ENCODE data around the gene CAND1. TPM values are rescaled to one million over a fixed set of nuclear protein-coding genes. Genes with fewer than 3 reads are reported as not detected.

CAND1 gene
- total and polyA plus RNA-seq, 9 of the 15 experiments (the other 6 are each of a cell fraction or from before 2014, with no cell fraction given) = 24.0 to 167 (median 77.5) TPM

DNA sequence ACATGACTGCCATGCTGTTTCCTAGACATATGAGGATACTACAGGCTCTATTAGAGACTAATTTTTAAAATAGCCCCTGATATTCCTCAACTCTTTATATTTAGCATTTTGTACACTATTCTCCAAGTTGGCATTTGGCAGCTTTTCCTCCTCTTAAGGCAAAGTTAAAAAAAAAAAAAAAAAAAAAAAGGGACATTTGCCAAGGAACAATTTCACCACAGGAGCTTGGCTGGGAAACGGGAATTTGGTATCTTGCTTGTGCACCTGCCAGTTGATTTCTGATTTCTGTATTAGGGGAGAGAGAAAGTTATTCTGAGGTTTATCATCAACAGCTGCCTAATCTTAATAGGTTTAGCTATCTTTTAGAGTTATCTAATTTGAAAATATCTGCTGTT is 87.2 kb downstream of the CAND1 start:
- POLR2A ChIA-PET = no interaction called here
- in situ Hi-C loops (cut with MboI) = loop anchor here (5.0 kb wide), 1 partner anchor 586 kb away; no protein-coding TSS in a partner anchor
- TF ChIP-seq ZNF23 (CRISPR knock-in tag; IDR thresholded peaks at IDR 0.05) (no peak), TRIM24 (IDR thresholded peaks at IDR 0.05) (no peak), ZNF143 (CRISPR knock-in tag; IDR thresholded peaks at IDR 0.05) (no peak), U2AF2 (optimal IDR thresholded peaks at IDR 0.05; ENCODE audit: low read depth, low read length) (no peak), FOXM1 (IDR thresholded peaks at IDR 0.05; ENCODE audit: low read depth) (no peak), FOXM1 (CRISPR knock-in tag; IDR thresholded peaks at IDR 0.05; ENCODE audit: low read depth) (no peak), TCFL5 (CRISPR knock-in tag; conservative IDR thresholded peaks at IDR 0.05) (no peak), NFE2L1 (tag; IDR thresholded peaks at IDR 0.05; ENCODE audit: borderline replicate concordance, low read depth) (no peak), RBM25 (IDR thresholded peaks at IDR 0.05; ENCODE audit: low read depth, low read length, severe bottlenecking) (no peak), CEBPZ (IDR thresholded peaks at IDR 0.05; ENCODE audit: borderline replicate concordance, low read depth, low read length) (no peak), MXI1 (IDR thresholded peaks at IDR 0.05; ENCODE audit: low read depth, low read length) (no peak)

More for the DNA sequence above, 87.2 kb downstream of the CAND1 start:
- no peaks in the 10 kb centered on the region for H3K79me2 ChIP-seq (ENCODE audit: control insufficient read depth, insufficient read depth, low read length)
- no peaks in the 10 kb centered on the region for H3K9me3 ChIP-seq (replicated peaks; ENCODE audit: control insufficient read depth, insufficient read depth, low read depth, low read length)
- WGBS (ENCODE audit: insufficient coverage, low coverage, missing lambda C conversion rate) = 0% methylated on average over 1 of the region's 1 CpG
- no peaks in the 10 kb centered on the region for H4K20me1 ChIP-seq (replicated peaks; ENCODE audit: control insufficient read depth, insufficient read depth, low read length)
- ATAC-seq (no peak), FAIRE-seq (no peak), DNase-seq (ENCODE audit: extremely low read depth in 1 of 4, low spot score in 3 of 4) (no peak)
- intact Hi-C loops (cut with micrococcal nuclease) = loop anchor here (2.0 to 5.0 kb wide), 2 partner anchors 61 to 586 kb away; no protein-coding TSS in a partner anchor
- CTCF ChIA-PET (ENCODE audit: low intra/inter-chr PET ratio) = interaction anchor here (0.6 to 2.9 kb wide), 6 partner anchors 38 to 1543 kb away, joined by 3 to 24 read pairs (median 4); no protein-coding TSS in a partner anchor
- H3K36me3 ChIP-seq (ENCODE audit: control insufficient read depth, insufficient read depth, low read length) = no peaks in the 10 kb centered on the region
- no peak overlapping the region for H2AFZ ChIP-seq (ENCODE audit: low read depth, low read length)
- H3K27me3 ChIP-seq (ENCODE audit: control insufficient read depth in 2 of 2, insufficient read depth in 2 of 2, low read length in 2 of 2) = peaks cover 0 to 2% of the 10 kb centered on the region in 2 experiments; a peak in 2 of 5 replicates
- no peaks in the 10 kb centered on the region for H3K4me1 ChIP-seq (replicated peaks in 1 of 2; ENCODE audit: control insufficient read depth in 2 of 2, insufficient read depth in 2 of 2, low read length in 2 of 2)
- no peak overlapping the region for H3K27ac ChIP-seq (ENCODE audit: extremely low read depth, low read depth, low read length)
- H3K9me1 ChIP-seq (ENCODE audit: control insufficient read depth, insufficient read depth, low read length) = no peaks in the 10 kb centered on the region
- no TSS peak for BruUV-seq (replicated peaks)
- no peak overlapping the region for H3K4me3 ChIP-seq
- H3K9ac ChIP-seq (ENCODE audit: insufficient read depth in 1 of 2, low read depth in 2 of 2, low read length in 2 of 2) = no peak overlapping the region
- no peak overlapping the region for H3K4me2 ChIP-seq (ENCODE audit: insufficient read depth, low read length)

Measured in K562 (cell line).